Measurements from ENCODE around the gene CYSTM1.
"Not testable (repeated sequence)": the region's sequence is repeated elsewhere in the genome, so short reads cannot be mapped to it uniquely, and the experiment has no call there.

The CYSTM1 gene

DNA sequence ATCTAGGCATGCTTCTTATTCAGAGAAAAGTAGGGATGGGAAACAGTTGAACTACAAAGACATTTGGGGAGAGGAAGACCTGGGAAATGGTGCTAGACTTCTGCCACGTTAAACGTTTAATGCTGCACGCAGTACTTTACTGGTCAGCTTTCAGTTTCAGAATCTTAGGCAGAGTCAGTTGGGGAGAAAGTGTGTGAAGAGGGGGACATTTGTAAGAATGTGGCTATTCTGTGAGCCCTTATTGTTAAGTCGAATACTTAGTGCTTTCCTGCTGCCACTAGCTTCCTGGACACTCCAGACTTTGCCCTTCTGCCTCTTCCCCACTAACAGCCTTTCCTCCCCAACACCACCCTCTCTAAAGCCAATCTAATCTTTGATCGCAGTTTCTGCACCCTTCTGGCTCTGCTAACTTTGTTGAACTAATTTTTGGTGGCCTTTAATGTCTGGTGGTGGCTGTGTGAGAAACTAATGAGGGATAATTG is 6.1 kb downstream of the CYSTM1 start:
- no peak for DNase-seq

DNA sequence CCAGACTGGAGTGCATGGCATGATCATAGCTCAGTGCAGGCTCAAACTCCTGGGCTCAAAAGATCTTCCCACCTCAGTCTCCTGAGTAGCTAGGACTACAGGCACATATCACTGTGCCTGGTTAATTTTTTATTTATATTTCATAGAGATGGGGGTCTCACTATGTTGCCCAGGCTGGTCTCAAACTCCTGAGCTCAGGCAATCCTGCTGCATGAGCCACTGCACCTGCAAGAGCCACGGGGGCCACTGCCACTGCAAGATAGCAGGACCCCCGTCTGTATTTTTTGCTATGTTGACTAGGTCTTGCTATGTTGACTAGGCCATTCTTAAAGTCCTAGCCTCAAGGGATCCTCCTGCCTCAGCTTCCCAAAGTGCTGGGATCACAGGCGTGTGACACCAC is 6.5 kb downstream of the CYSTM1 start:
- no peak for DNase-seq

DNA sequence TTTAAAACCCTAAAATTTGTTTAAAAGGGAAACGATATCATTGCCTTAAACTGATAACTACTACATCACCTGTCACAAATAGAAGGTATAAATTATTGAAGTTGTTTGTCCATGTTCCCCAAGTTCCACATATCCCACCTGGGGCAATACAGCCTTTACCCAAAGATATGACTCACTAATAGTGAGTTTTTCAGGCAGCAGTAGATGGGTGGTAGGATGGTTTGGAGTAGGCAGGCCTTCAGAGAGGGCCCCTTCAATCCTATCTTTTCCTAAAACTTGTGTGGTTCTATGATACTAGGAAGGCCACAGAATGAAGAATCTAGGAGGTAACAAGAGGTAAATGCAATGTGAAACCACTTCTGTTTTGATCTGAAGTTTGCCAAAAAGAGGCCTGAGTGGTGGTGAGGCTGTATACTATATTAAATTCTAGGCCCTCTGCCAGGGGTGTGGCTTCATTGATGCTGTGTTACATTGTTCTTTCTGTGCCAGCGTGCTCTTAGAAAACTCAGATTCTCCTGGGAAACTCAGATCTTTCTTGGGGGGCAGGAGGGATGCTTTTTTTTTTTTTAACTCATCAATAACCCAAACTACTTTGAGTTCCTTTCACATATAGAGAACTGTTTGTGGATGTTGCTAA is 7.2 kb downstream of the CYSTM1 start:
- no peak for DNase-seq

DNA sequence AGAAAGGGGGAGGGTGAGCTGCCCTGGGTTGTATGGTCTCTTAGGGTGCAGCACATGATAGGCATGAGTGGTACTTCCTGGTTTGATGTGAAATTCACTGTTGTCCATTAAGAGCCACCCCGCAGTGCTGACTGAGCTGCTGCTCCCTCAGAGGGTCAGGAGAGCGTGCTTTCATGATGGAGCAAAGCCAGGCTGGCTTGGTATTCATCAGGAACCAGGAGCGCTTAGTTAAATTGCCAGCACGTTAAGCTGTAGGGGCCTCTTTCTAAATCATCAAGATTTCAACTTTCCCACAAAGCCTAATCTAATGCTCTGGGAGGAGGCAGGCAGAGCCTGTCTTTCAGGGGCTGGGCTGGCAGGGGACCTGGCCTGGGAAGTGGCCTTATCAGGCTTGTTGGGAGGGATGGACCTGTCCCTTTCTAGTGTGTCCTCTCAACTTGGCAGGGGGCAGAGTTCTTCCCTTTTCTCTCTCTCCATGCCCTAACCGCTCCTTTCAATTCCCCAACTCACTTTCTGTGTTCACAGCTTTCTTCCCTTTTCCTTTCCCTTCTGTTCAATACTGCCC is 7.9 kb downstream of the CYSTM1 start:
- DNase-seq, result no peak

DNA sequence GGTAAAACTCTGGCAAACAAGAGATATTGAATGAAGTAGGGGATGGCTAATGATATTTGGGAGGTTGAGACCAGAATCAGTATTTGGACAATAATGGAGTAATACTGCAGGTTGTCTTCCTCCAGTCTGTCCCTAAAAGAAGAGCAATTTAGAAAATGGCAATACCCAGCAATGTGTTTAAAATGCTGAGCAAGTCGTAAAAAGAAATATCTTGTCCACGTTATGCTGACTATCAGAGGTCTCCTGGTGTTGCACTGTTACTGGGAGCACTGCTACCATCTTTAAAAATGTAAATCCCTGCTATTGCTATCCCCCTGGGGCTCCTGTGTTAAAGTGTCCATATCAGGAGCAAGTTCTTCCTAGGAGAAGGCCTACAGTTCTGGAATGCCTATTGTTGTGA is 10.4 kb downstream of the CYSTM1 start:
- no peak for DNase-seq

DNA sequence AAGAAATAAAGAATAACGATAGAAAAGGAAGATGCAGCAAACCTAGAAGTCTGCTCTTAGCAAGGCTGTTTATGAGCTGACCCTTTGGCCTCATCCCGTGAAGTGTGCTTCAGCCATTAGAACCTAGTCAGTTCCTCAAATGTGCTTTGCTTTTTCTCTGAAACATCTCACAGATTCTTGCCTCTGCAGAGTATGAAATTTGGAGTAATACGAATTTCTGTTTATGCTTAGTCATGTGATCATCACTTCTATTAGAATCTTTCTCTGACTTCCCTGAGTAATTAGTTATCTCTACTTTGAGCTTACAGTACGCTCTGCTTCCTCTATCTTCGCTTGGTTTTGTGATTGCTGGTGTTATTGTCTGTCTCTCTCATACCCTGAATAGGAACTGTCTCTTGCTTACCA is 11.3 kb downstream of the CYSTM1 start:
- DNase-seq, result no peak

DNA sequence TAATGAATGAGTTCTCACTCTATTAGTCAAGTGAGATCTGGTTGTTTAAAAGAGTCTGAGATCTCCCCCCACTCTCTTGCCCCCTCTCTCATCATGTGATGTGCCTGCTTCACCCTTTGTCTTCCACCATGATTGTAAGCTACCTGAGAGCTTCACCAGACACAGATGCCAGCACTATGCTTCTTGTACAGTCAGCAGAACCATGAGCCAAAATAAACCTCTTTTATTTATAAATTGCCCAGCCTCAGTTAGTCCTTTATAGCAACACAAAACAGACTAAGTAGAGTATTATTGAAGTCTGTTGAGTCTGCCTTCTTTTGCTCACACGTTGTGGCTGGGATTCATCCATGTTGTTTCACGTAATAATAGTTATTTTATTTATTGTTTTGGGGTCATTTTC is 14.3 kb downstream of the CYSTM1 start:
- DNase-seq, result no peak

DNA sequence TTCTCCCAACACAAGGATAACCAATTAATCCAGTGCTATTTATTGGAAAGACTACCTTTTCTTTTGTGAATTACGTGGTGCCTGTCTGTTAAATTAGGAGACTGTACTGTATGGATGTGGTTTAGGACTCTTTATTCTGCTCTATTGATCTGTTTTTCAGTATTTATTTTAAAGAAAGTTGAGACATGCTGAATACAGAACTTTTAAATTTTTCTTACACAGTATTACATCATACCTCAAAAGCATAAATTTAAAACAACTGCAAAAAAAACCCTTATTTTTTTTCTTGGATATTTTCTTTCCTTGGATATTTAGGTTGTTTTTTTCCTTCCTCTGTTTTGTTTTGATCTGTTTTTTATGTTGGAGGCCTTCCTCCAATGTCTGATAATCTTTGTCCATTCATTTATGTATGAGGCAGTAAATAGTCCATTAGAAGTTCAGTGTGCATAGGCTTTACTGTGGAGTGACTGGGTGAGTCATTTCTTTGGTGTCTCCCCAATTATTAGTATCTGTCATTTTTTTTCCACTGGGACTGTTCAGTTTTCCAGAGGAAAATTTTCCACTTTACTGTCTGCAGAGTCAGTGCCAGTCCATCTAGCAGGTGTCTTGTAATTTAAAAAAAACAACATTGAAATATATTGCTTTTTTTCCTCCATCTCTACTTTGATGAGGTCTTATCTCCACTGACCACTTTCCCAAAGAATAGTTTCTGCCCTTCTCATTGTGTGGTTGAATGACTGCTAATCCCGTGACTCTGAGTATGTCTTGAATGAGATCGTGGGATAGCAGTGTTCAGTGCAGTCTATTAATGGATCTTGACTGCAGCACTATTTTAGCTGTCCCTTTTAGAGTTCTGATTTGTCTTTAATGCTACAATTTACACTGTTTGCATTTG is 15.2 kb downstream of the CYSTM1 start:
- DNase-seq, result no peak

DNA sequence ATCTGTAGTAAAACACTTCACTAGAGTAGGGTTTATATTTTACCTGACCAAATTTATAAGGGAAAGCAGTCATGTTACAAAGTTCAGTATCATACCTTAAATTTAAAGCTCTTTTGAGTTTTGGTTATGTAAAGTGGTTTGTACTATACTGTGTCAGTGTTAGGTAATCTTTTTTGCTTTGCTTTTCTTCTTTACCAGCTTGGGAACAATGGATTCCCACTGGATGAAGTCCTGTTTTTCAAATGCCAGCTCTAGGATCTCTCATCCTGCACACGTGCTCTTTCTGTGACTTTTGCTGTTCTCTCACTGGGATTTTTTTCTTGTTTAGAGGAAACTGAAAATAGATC is 15.9 kb downstream of the CYSTM1 start:
- DNase-seq, result no peak

DNA sequence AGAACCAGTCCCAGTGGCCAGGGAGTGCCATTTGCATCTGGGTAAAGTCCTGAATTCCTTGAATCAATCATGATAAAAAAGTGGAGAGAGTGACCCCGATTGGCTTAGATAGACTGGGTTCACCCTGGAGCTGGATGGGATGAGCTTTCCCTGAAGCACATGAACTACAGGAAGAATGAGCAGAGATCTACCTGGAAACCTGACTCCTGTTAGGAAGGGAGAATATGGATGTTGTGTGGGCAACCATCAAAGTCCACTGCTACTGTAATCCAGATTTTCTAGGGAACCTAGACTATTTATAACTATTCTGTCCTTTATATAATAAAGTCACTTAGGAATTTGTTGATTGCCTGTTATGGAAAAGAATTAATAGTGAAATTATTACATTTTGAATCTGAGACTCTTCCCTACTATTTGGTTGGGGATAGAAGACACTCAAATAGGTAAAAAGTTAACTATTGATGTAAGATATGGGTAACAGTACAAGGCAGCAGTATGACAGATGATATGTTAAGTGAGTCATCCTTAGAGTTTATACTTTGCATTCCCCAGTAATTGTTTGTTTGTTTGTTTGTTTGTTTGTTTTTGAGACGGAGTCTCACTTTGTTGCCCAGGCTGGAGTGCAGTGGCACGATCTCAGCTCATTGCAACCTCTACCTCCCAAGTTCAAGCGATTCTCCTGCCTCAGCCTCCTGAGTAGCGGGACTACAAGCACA is 17.9 kb downstream of the CYSTM1 start:
- DNase-seq, result no peak

DNA sequence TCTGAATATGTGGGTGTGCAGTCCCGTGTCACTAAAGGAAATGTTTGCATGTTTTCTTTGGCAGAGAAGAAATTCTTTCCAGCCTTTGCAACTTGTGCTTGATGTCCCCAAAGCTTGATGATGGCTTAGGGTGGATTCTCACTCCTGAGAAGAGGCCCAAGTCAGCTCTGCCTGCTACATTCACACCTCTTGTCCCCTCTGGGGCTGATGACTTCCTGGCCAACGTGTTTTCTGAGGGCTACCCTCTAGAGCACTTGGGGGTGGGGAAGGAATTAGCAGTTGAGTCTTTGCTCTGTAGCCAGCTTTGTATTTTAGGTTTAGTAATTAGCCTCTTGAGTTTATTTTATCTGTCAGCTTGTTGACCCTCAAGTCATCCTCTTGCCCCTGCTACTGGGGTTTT is 19.7 kb downstream of the CYSTM1 start:
- no peak for DNase-seq

DNA sequence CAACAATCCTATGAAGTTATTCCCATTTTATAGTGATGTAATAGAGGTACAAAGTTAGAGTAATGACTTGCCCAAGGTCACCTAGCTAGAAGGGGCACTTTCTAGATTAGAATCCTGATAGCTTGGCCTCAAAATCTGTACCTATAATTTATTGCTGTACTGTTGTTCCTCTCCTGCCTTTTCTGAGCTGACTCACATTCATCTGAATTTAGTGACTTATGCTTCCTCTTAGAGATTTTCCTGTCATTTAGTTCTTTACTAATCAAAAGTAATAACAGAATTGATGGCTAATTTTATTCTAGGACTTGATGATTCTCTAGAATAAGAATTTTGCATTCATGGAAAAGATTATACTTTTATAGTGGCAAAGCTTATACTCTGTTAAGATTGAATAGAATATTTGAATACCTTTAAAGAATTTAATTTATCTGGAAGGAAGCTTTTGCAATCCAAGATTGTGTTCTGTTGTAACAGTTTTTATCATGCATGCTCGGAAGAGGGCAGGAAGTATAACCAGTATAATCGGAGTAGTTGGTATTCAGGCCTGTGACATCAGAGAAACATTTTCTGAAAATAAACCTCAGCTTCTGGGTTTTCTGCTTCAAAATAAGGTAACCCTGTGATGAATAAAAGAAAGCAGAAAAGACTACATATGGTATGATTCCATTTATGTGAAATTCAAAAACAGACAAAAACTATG is 21.3 kb downstream of the CYSTM1 start:
- no peak for DNase-seq

DNA sequence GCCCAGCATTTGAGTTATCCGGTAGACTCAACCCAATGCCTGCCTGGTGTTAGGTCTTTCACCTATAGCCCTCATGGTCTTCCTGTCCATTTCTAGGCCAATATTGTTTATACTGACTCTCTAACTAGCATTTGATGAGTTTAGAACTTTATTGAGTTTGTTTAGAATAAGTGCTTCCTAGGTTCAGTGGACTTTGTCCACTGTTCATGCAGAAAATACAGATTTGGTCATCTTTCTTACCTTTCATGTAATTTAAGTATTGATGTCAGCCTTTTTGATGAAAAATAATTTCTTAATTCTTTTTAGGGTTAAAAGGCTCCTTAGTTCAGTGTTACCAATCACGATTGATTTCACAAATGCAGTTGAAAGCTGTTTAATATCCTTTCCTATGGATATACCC is 22.0 kb downstream of the CYSTM1 start:
- no peak for DNase-seq

DNA sequence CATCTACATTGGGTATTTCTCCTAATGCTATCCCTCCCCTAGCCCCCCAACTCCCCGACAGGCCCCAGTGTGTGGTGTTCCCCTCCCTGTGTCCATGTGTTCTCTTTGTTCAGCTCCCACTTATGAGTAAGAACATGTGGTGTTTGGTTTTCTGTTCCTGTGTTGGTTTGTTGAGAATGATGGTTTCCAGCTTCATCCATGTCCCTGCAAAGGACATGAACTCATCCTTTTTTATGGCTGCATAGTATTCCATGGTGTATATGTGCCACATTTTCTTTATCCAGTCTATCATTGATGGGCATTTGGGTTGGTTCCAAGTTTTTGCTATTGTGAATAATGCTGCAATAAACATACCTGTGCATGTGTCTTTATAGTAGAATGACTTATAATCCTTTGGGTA is 23.9 kb downstream of the CYSTM1 start:
- DNase-seq, result not testable (repeated sequence)

DNA sequence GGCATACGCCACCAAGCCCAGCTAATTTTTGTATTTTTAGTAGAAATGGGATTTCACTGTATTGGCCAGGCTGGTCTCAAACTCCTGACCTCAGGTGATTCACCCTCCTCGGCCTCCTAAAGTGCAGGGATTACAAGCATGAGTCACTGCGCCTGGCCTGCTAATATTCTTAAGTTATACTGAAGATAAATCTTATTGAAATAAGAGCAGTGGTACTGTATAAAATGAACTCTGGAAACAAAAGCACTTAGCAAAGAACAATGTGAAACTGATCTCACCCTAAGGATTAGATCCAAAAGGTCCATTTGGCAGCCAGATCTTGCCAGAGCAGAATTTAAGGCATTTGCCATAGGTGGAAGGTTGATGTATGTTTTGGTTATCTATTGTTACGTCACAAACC is 27.1 kb downstream of the CYSTM1 start:
- no peak for DNase-seq

DNA sequence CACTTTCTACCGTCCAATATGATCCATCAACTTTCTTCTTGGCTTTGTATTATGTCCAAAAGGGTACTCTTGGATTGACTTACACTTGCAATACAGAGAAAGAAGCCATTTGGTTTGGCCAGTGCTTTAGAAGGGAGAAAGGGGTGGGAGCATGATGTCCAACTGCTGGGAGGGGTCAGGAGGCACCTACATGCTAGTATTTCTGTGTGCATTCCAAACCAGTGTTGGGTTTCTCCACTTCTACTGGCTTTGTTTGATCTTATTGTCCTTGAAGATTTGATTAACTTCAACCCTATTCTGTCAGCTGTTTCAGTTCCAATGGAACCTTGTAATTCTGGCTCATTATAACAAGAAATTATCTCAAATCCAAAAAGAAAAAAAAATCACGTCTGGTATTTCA is 27.6 kb downstream of the CYSTM1 start:
- no peak for DNase-seq

DNA sequence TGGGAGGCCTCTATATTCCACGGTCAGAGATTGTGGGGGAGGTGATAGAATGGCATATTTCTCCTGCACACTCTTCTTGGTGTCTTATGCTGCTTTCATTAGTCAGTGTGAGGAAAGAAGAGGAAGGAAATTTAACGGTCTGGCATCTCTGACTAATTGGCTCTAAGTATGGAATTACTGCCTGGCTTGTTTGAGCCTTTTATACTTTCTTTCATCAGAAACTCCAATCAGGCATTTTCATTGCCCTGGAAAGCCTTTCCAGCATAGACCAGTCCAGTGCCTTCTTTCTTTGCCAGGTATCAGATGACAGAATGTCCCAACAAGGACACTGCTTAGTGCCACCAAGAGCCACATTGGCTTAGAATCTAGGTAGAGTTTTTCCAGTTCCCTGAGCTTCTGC is 30.2 kb downstream of the CYSTM1 start:
- no peak for DNase-seq

DNA sequence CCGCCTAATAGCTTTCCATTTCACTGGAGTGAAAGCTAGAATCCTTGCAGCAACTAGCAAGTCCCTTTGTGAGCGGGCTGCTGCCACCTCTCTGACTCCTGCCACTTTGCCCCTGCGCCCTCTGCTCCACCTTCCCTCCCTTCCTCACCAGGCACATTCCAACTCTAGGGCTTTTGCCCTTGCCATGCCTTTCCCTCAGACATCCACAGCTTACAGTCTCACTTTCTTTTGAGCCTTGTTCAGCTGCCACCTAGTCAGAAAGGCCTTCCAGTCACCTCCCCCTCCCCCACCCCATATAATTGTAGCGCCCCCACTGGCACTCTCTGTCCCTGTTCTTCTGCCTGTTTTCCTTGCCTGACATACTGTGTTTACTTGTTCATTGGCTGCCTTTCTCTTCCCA is 31.0 kb downstream of the CYSTM1 start:
- DNase-seq, result no peak

DNA sequence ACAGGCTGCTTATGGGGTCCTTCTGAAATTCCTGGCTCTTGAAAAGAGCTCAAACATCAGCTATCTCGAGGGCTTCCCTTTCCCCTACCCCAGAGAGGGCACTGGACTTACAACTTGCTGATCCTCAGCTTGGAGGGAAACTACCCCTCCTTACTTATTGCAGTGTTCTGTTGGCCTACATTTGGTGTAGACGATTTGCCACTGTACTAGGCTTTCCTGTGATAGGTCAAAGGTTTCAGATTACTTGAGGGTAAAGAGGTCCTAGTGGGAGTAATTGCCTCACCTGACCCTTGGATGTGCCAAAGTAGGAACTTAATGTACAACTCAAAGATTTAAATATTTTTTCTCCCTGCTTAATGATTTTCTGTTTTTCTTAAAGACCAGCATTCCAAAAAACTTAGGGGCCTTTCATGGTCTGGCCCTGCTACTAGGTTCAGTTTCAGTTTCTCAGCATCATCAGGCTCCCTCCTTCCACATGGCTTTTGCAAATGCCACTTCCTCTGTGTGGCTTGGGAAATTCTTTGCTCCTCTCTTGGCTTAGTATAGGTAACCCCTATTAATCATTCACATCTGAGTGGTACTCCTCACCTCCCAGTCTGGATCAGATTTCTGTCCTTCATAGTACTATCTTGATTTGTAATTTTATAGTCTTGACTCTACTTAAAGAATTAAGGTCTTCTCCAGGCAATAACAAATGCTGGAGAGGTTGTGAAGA is 32.4 kb downstream of the CYSTM1 start:
- DNase-seq, result no peak

DNA sequence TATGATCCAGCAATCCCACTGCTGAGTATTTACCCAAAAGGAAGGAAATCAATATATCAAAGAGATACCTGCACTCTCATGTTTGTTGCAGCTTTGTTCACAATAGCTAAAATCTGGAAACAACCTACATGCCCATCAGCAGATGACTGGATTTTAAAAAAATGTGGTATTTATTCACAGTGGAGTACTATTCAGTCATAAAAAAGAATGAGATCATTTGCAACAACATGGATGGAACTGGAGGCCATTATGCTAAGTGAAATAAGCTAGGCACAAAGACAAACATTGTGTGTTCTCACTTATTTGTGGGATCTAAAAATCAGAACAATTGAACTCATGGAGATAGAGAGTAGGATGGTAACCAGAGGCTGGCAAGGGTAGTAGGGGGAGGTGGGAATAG is 33.1 kb downstream of the CYSTM1 start:
- DNase-seq, result no peak

DNA sequence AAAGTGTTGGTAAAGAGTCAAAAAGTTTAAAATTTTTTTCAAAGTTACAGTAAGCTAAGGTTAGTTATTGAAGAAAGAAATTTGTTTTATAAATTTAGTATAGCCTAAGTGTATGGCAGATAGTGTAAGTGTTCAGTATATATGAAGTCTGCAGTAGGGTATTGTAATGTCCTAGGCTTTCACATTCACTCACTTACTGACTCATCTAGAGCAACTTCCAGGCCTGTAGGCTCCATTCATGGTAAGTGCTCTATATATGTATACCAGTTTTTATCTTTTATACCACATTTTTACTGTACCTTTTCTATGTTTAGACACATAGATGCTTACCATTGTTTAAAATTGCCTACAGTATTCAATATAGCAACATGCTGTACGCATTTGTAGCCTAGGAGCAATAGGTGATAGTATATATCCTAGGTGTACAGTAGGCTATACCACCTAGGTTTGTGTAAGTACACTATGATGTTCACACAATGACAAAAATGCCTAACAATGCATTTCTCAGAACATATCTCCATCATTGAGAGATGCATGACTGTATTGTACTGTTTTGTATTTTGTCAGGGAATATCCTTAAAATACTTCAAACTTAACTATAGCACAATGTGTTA is 38.5 kb downstream of the CYSTM1 start:
- DNase-seq, result no peak

DNA sequence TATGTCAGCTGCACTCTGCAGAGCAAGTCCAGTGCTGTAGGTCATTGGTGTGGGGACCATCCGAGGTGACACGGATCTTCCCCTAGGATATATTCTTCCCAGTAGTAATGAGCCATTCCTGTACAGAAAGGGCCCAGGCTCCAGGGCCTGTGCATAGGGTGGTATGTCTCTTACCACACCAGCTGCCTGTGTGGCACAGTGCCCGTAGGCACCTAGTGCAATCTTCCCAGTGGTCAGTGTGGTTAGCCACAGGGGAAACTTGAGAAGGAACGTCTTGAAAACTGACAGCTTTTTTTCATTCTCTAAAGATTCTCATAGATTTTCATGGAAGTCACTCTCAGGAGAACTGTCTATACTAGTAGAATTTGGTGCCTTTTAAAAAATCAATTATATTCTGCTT is 39.8 kb downstream of the CYSTM1 start:
- DNase-seq, result no peak
